IMR-90 (cell line): ENCODE data around the gene PARP12. TPM values are rescaled to one million over a fixed set of nuclear protein-coding genes. Genes with fewer than 3 reads are reported as not detected.

Experiments
- ATAC-seq: fragments of 200-7000 bp; cut with Tn5 transposase; 2 replicates; pipeline ENCODE4 v1.9.1; 2020; ENCODE audit warnings: low read depth, mild to moderate bottlenecking, moderate library complexity
- BruUV-seq: library from RNA; stranded (reverse); fragments of 400-500 nt; replicated peaks from 2 replicates; lab custom pipeline; 2021; lab: Mats Ljungman, UMichigan
- CTCF ChIA-PET: fragments of 300-600 bp; formaldehyde crosslinking; extraction: SDS; loops from one replicate; lab custom pipeline; 2021; ENCODE audit warnings: antibody characterized with exemption; lab: Yijun Ruan, JAX
- POLR2A ChIA-PET: fragments of 300-600 bp; sonication (Branson Sonifier 250); formaldehyde crosslinking; loops from one replicate; lab custom pipeline; 2022; ENCODE audit warnings: antibody characterized with exemption; ENCODE audit not compliant: unreplicated experiment; lab: Charles Lee
- DNase-seq: peaks from one replicate; pipeline ENCODE4 v3.0.0; 2013
- H2AFZ ChIP-seq: replicated peaks from 2 replicates; pipeline ENCODE3; 2013; ENCODE audit warnings: low read length, mild to moderate bottlenecking; ENCODE audit not compliant: poor library complexity
- H2AK5ac ChIP-seq: 2 replicates; pipeline ENCODE4 v1.6.1; 2013; ENCODE audit warnings: low read depth, low read length, inconsistent platforms
- H2AK9ac ChIP-seq: replicated peaks from 2 replicates; pipeline ENCODE3; 2013; ENCODE audit warnings: mild to moderate bottlenecking, low read depth, low read length, moderate library complexity; ENCODE audit not compliant: poor library complexity
- H2BK120ac ChIP-seq: 2 replicates; pipeline ENCODE4 v1.6.1; 2013; ENCODE audit warnings: low read depth, low read length, inconsistent platforms
- H2BK15ac ChIP-seq: 3 replicates; pipeline ENCODE4 v1.6.1; 2013; ENCODE audit warnings: low read depth, low read length, inconsistent platforms
- H2BK20ac ChIP-seq: 2 replicates; pipeline ENCODE4 v1.6.1; 2013; ENCODE audit warnings: low read depth, mild to moderate bottlenecking, inconsistent platforms, low read length, moderate library complexity
- H2BK5ac ChIP-seq: 2 replicates; pipeline ENCODE4 v1.6.1; 2013; ENCODE audit warnings: mild to moderate bottlenecking, low read depth, low read length, inconsistent platforms; ENCODE audit not compliant: poor library complexity, severe bottlenecking
- H3K14ac ChIP-seq: replicated peaks from 2 replicates; pipeline ENCODE4 v1.6.1; 2013; ENCODE audit warnings: low read depth, low read length, inconsistent platforms
- H3K18ac ChIP-seq: 2 replicates; pipeline ENCODE4 v1.6.1; 2013; ENCODE audit warnings: low read depth, low read length, control low read depth
- H3K23ac ChIP-seq: 2 replicates; pipeline ENCODE4 v1.6.1; 2013; ENCODE audit warnings: low read depth, low read length, inconsistent platforms
- H3K27ac ChIP-seq: 2 replicates; pipeline ENCODE4 v1.5.1; 2013; ENCODE audit warnings: mild to moderate bottlenecking, control low read depth, low read length; ENCODE audit not compliant: insufficient read depth
- H3K27me3 ChIP-seq: 2 replicates; pipeline ENCODE4 v1.6.1; 2013; ENCODE audit warnings: low read length; ENCODE audit not compliant: control insufficient read depth, insufficient read depth
- H3K36me3 ChIP-seq: 2 replicates; pipeline ENCODE4 v1.6.1; 2013; ENCODE audit warnings: low read length, mixed read lengths; ENCODE audit not compliant: control insufficient read depth, insufficient read depth
- H3K4ac ChIP-seq: 2 replicates; pipeline ENCODE4 v1.6.1; 2013; ENCODE audit warnings: low read depth, low read length, inconsistent platforms
- H3K4me1 ChIP-seq: 2 replicates; pipeline ENCODE4 v1.6.1; 2013; ENCODE audit warnings: low read length, mixed read lengths; ENCODE audit not compliant: control insufficient read depth, insufficient read depth
- H3K4me2 ChIP-seq: 2 replicates; pipeline ENCODE4 v1.6.1; 2013; ENCODE audit warnings: low read depth, mild to moderate bottlenecking, control low read depth, low read length, moderate library complexity
- H3K4me3 ChIP-seq: 2 replicates; pipeline ENCODE4 v1.5.1; 2013; ENCODE audit warnings: low read depth, mild to moderate bottlenecking, control low read depth, low read length, moderate library complexity; ENCODE audit not compliant: insufficient read depth
- H3K56ac ChIP-seq: 2 replicates; pipeline ENCODE4 v1.6.1; 2013; ENCODE audit warnings: low read length, inconsistent platforms; ENCODE audit not compliant: insufficient read depth; ENCODE audit errors: extremely low read depth
- H3K79me1 ChIP-seq, 2 experiments: 2 replicates each; pipeline ENCODE4 v1.6.1; 2013; ENCODE audit warnings: low read length in 2 of 2, inconsistent platforms in 1 of 2, low read depth in 1 of 2
- H3K9ac ChIP-seq: 2 replicates; pipeline ENCODE4 v1.6.1; 2013; ENCODE audit warnings: low read depth, low read length, control low read depth
- H3K9me1 ChIP-seq: 2 replicates; pipeline ENCODE4 v1.6.1; 2013; ENCODE audit warnings: low read length, inconsistent platforms; ENCODE audit not compliant: insufficient read depth
- H3K9me3 ChIP-seq: 2 replicates; pipeline ENCODE4 v1.6.1; 2013; ENCODE audit warnings: low read length; ENCODE audit not compliant: control insufficient read depth, insufficient read depth
- H4K20me1 ChIP-seq: 2 replicates; pipeline ENCODE4 v1.6.1; 2013; ENCODE audit warnings: low read length, inconsistent platforms; ENCODE audit not compliant: insufficient read depth
- H4K5ac ChIP-seq: 2 replicates; pipeline ENCODE4 v1.6.1; 2013; ENCODE audit warnings: mild to moderate bottlenecking, low read depth, low read length, control low read depth
- H4K8ac ChIP-seq, 2 experiments: 2 replicates each; pipeline ENCODE4 v1.6.1; 2013; ENCODE audit warnings: low read depth in 2 of 2, low read length in 2 of 2, control low read depth in 1 of 2, inconsistent platforms in 1 of 2
- H4K91ac ChIP-seq: 2 replicates; pipeline ENCODE4 v1.6.1; 2013; ENCODE audit warnings: low read depth, low read length, inconsistent platforms; ENCODE audit not compliant: insufficient read depth
- BHLHE40 ChIP-seq: fragments of 150-350 bp; IDR thresholded peaks from 2 replicates; pipeline ENCODE4 v1.6.1; 2016; ENCODE audit warnings: mild to moderate bottlenecking, low read depth, low read length
- CEBPB ChIP-seq: IDR thresholded peaks from 2 replicates; pipeline ENCODE4 v1.6.1; 2012; ENCODE audit warnings: low read depth, low read length, improper control_type of control experiment
- CHD1 ChIP-seq: IDR thresholded peaks from 2 replicates; pipeline ENCODE4 v1.6.1; 2012; ENCODE audit warnings: low read depth, low read length, improper control_type of control experiment
- FOS ChIP-seq: fragments of 150-350 bp; IDR thresholded peaks from 2 replicates; pipeline ENCODE4 v1.6.1; 2016; ENCODE audit warnings: low read depth, low read length
- MXI1 ChIP-seq: IDR thresholded peaks from 2 replicates; pipeline ENCODE4 v1.6.1; 2012; ENCODE audit warnings: low read depth, mild to moderate bottlenecking, low read length, moderate library complexity, borderline replicate concordance
- POLR2A ChIP-seq: IDR thresholded peaks from 2 replicates; pipeline ENCODE4 v1.6.1; 2012; ENCODE audit warnings: mild to moderate bottlenecking, low read depth, low read length
- RAD21 ChIP-seq: IDR thresholded peaks from 2 replicates; pipeline ENCODE4 v1.6.1; 2012; ENCODE audit warnings: low read length, improper control_type of control experiment
- RCOR1 ChIP-seq: IDR thresholded peaks from 2 replicates; pipeline ENCODE4 v1.6.1; 2012; ENCODE audit warnings: mild to moderate bottlenecking, low read length, improper control_type of control experiment; ENCODE audit not compliant: insufficient replicate concordance
- RFX5 ChIP-seq: IDR thresholded peaks from 2 replicates; pipeline ENCODE4 v1.8.0; 2012; ENCODE audit warnings: low read depth, mild to moderate bottlenecking, low read length, moderate library complexity
- SMC3 ChIP-seq: fragments of 150-350 bp; IDR thresholded peaks from 2 replicates; pipeline ENCODE4 v1.6.1; 2016; ENCODE audit warnings: low read depth, mild to moderate bottlenecking, antibody characterized with exemption, low read length, moderate library complexity
- WGBS, 2 experiments: methylation state at CpG; one replicate each; pipeline versions ENCODE4 v1.1.5 to v1.1.7; 2013; ENCODE audit warnings: missing lambda C conversion rate in 2 of 2; ENCODE audit not compliant: insufficient read length in 1 of 2; ENCODE audit errors: extremely low coverage in 2 of 2; 5-methylcytosine and 5-hydroxymethylcytosine counted together
- dilution Hi-C: fragments of 300-500 bp; cut with HindIII; formaldehyde crosslinking; loops from one replicate; pipeline ENCODE4 v1.14.3; 2018; ENCODE audit warnings: low sequenced_read_pairs; ENCODE audit not compliant: unreplicated experiment
- in situ Hi-C: fragments of 300-500 bp; cut with MboI; formaldehyde crosslinking; loops from 3 replicates; pipeline ENCODE4 v1.14.3; 2019; ENCODE audit warnings: low sequenced_read_pairs, inconsistent platforms, mixed read lengths
- intact Hi-C: fragments of 100-400 bp; cut with micrococcal nuclease; formaldehyde crosslinking; loops from 2 replicates; pipeline ENCODE4 v1.10.0; 2022
- polyA plus RNA-seq, 3 experiments: library from polyadenylated mRNA; depleted of rRNA; stranded (reverse); fragments of >200 nt; gene quantifications; 2 replicates each; pipeline ENCODE4 v1.2.3, GENCODE V29; 2012; ENCODE audit warnings: low replicate concordance in 1 of 3
- total RNA-seq: library from RNA; depleted of rRNA; stranded (reverse); fragments of >200 nt; gene quantifications from 2 replicates; pipeline ENCODE4 v1.2.3, GENCODE V29; 2012
- TF ChIP-seq, protein P1 (sequence below): conservative IDR thresholded peaks from 2 replicates; pipeline ENCODE4 v1.5.1; 2012; ENCODE audit warnings: mild to moderate bottlenecking, low read depth, low read length, improper control_type of control experiment
- TF ChIP-seq, protein P2 (sequence below): fragments of 150-350 bp; IDR thresholded peaks from 2 replicates; pipeline ENCODE4 v1.6.1; 2017; ENCODE audit warnings: mild to moderate bottlenecking, antibody characterized with exemption, low read length, low read depth

PARP12 gene
- total and polyA plus RNA-seq, 2 of the 4 experiments (the other 2 are of a cell fraction) = 7.2 to 11.3 TPM

DNA sequence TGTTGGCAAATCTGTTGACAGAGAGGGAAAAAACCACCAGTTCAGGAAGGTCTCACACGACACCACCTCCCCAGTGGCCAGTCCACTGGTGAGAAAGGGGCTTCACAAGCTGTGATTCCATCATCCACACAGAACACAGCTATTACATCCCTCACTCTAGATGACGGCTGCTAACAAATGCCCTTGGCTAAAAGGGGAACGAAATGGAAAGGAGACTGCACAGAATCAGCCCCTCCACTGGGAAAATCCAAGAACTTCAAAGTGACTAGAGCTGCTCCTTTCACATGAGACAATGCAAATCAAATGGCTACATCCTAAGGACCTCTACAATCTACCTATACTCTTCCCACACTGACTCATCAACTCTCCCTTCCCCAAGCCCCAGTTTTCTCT, 5.6 kb downstream of the PARP12 start:
- intact Hi-C loops (no loop called here), dilution Hi-C loops (no loop called here), in situ Hi-C loops (no loop called here)
- Histone ChIP-seq H3K27me3 (no peaks in the 10 kb centered on the region), H3K9ac (no peak overlapping the region), H2AK9ac (no peak overlapping the region), H3K27ac (no peak overlapping the region), H3K14ac (no peak overlapping the region), H3K79me1 (peaks cover 21 to 66% of the 10 kb centered on the region in 2 experiments; a peak in 3 of 4 replicates), H3K4me1 (peaks cover 21% of the 10 kb centered on the region), H4K91ac (no peak overlapping the region), H4K8ac (no peak overlapping the region), H2AFZ (no peak overlapping the region), H3K36me3 (no peaks in the 10 kb centered on the region; the same call in 1 of the 2 replicates), H3K9me3 (no peaks in the 10 kb centered on the region), H2BK15ac (no peak overlapping the region), H3K4ac (no peak overlapping the region), H2BK120ac (no peak overlapping the region), H3K9me1 (peaks cover 40% of the 10 kb centered on the region), H2AK5ac (no peak overlapping the region), H3K4me3 (no peak overlapping the region), H3K4me2 (no peak overlapping the region), H4K5ac (no peak overlapping the region), H2BK5ac (no peak overlapping the region), H3K18ac (no peak overlapping the region), H3K23ac (no peak overlapping the region), H4K20me1 (peaks cover 8% of the 10 kb centered on the region; the same call in 1 of the 2 replicates), H2BK20ac (no peak overlapping the region), H3K56ac (no peak overlapping the region)
- no TSS peak for BruUV-seq
- ChIA-PET POLR2A (interaction anchor here (0.6 kb wide), 1 partner anchor 279 kb away, joined by 13 read pairs; the partner anchor contains the start of gene HIPK2), CTCF (no interaction called here)
- DNase-seq (no peak), ATAC-seq (no peak)
- WGBS, 2 experiments = no CpG with 5 or more reads among the region's 3 CpGs
- no peak for TF ChIP-seq CEBPB
- TF ChIP-seq POLR2A = no peak
- no peak for TF ChIP-seq RCOR1
- no peak for TF ChIP-seq MXI1
- no peak for TF ChIP-seq RAD21
- TF ChIP-seq BHLHE40 = no peak
- no peak for TF ChIP-seq SMC3
- TF ChIP-seq, protein P1, sequence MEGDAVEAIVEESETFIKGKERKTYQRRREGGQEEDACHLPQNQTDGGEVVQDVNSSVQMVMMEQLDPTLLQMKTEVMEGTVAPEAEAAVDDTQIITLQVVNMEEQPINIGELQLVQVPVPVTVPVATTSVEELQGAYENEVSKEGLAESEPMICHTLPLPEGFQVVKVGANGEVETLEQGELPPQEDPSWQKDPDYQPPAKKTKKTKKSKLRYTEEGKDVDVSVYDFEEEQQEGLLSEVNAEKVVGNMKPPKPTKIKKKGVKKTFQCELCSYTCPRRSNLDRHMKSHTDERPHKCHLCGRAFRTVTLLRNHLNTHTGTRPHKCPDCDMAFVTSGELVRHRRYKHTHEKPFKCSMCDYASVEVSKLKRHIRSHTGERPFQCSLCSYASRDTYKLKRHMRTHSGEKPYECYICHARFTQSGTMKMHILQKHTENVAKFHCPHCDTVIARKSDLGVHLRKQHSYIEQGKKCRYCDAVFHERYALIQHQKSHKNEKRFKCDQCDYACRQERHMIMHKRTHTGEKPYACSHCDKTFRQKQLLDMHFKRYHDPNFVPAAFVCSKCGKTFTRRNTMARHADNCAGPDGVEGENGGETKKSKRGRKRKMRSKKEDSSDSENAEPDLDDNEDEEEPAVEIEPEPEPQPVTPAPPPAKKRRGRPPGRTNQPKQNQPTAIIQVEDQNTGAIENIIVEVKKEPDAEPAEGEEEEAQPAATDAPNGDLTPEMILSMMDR = no peak
- no peak for TF ChIP-seq FOS
- TF ChIP-seq, protein P2, sequence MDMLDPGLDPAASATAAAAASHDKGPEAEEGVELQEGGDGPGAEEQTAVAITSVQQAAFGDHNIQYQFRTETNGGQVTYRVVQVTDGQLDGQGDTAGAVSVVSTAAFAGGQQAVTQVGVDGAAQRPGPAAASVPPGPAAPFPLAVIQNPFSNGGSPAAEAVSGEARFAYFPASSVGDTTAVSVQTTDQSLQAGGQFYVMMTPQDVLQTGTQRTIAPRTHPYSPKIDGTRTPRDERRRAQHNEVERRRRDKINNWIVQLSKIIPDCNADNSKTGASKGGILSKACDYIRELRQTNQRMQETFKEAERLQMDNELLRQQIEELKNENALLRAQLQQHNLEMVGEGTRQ = no peak
- TF ChIP-seq CHD1 = no peak
- no peak for TF ChIP-seq RFX5
